IMR-90 (cell line): ENCODE results near the gene ST3GAL3. TPM values are rescaled to one million over a fixed set of nuclear protein-coding genes. Genes with fewer than 3 reads are reported as not detected.

ENCODE experiments used
- ATAC-seq: fragments of 200-7000 bp; cut with Tn5 transposase; 2 replicates; pipeline ENCODE4 v1.9.1; 2020; ENCODE audit warnings: low read depth, mild to moderate bottlenecking, moderate library complexity
- BruUV-seq: library from RNA; stranded (reverse); fragments of 400-500 nt; replicated peaks from 2 replicates; lab custom pipeline; 2021; lab: Mats Ljungman, UMichigan
- CTCF ChIA-PET: fragments of 300-600 bp; formaldehyde crosslinking; extraction: SDS; loops from one replicate; lab custom pipeline; 2021; ENCODE audit warnings: antibody characterized with exemption; lab: Yijun Ruan, JAX
- POLR2A ChIA-PET: fragments of 300-600 bp; sonication (Branson Sonifier 250); formaldehyde crosslinking; loops from one replicate; lab custom pipeline; 2022; ENCODE audit warnings: antibody characterized with exemption; ENCODE audit not compliant: unreplicated experiment; lab: Charles Lee
- DNase-seq: peaks from one replicate; pipeline ENCODE4 v3.0.0; 2013
- H2AFZ ChIP-seq: replicated peaks from 2 replicates; pipeline ENCODE3; 2013; ENCODE audit warnings: low read length, mild to moderate bottlenecking; ENCODE audit not compliant: poor library complexity
- H2AK5ac ChIP-seq: 2 replicates; pipeline ENCODE4 v1.6.1; 2013; ENCODE audit warnings: low read depth, low read length, inconsistent platforms
- H2AK9ac ChIP-seq: replicated peaks from 2 replicates; pipeline ENCODE3; 2013; ENCODE audit warnings: mild to moderate bottlenecking, low read depth, low read length, moderate library complexity; ENCODE audit not compliant: poor library complexity
- H2BK120ac ChIP-seq: 2 replicates; pipeline ENCODE4 v1.6.1; 2013; ENCODE audit warnings: low read depth, low read length, inconsistent platforms
- H2BK15ac ChIP-seq: 3 replicates; pipeline ENCODE4 v1.6.1; 2013; ENCODE audit warnings: low read depth, low read length, inconsistent platforms
- H2BK20ac ChIP-seq: 2 replicates; pipeline ENCODE4 v1.6.1; 2013; ENCODE audit warnings: low read depth, mild to moderate bottlenecking, inconsistent platforms, low read length, moderate library complexity
- H2BK5ac ChIP-seq: 2 replicates; pipeline ENCODE4 v1.6.1; 2013; ENCODE audit warnings: mild to moderate bottlenecking, low read depth, low read length, inconsistent platforms; ENCODE audit not compliant: poor library complexity, severe bottlenecking
- H3K14ac ChIP-seq: replicated peaks from 2 replicates; pipeline ENCODE4 v1.6.1; 2013; ENCODE audit warnings: low read depth, low read length, inconsistent platforms
- H3K18ac ChIP-seq: 2 replicates; pipeline ENCODE4 v1.6.1; 2013; ENCODE audit warnings: low read depth, low read length, control low read depth
- H3K23ac ChIP-seq: 2 replicates; pipeline ENCODE4 v1.6.1; 2013; ENCODE audit warnings: low read depth, low read length, inconsistent platforms
- H3K27ac ChIP-seq: 2 replicates; pipeline ENCODE4 v1.5.1; 2013; ENCODE audit warnings: mild to moderate bottlenecking, control low read depth, low read length; ENCODE audit not compliant: insufficient read depth
- H3K27me3 ChIP-seq: 2 replicates; pipeline ENCODE4 v1.6.1; 2013; ENCODE audit warnings: low read length; ENCODE audit not compliant: control insufficient read depth, insufficient read depth
- H3K36me3 ChIP-seq: 2 replicates; pipeline ENCODE4 v1.6.1; 2013; ENCODE audit warnings: low read length, mixed read lengths; ENCODE audit not compliant: control insufficient read depth, insufficient read depth
- H3K4ac ChIP-seq: 2 replicates; pipeline ENCODE4 v1.6.1; 2013; ENCODE audit warnings: low read depth, low read length, inconsistent platforms
- H3K4me1 ChIP-seq: 2 replicates; pipeline ENCODE4 v1.6.1; 2013; ENCODE audit warnings: low read length, mixed read lengths; ENCODE audit not compliant: control insufficient read depth, insufficient read depth
- H3K4me2 ChIP-seq: 2 replicates; pipeline ENCODE4 v1.6.1; 2013; ENCODE audit warnings: low read depth, mild to moderate bottlenecking, control low read depth, low read length, moderate library complexity
- H3K4me3 ChIP-seq: 2 replicates; pipeline ENCODE4 v1.5.1; 2013; ENCODE audit warnings: low read depth, mild to moderate bottlenecking, control low read depth, low read length, moderate library complexity; ENCODE audit not compliant: insufficient read depth
- H3K56ac ChIP-seq: 2 replicates; pipeline ENCODE4 v1.6.1; 2013; ENCODE audit warnings: low read length, inconsistent platforms; ENCODE audit not compliant: insufficient read depth; ENCODE audit errors: extremely low read depth
- H3K79me1 ChIP-seq, 2 experiments: 2 replicates each; pipeline ENCODE4 v1.6.1; 2013; ENCODE audit warnings: low read length in 2 of 2, inconsistent platforms in 1 of 2, low read depth in 1 of 2
- H3K9ac ChIP-seq: 2 replicates; pipeline ENCODE4 v1.6.1; 2013; ENCODE audit warnings: low read depth, low read length, control low read depth
- H3K9me1 ChIP-seq: 2 replicates; pipeline ENCODE4 v1.6.1; 2013; ENCODE audit warnings: low read length, inconsistent platforms; ENCODE audit not compliant: insufficient read depth
- H3K9me3 ChIP-seq: 2 replicates; pipeline ENCODE4 v1.6.1; 2013; ENCODE audit warnings: low read length; ENCODE audit not compliant: control insufficient read depth, insufficient read depth
- H4K20me1 ChIP-seq: 2 replicates; pipeline ENCODE4 v1.6.1; 2013; ENCODE audit warnings: low read length, inconsistent platforms; ENCODE audit not compliant: insufficient read depth
- H4K5ac ChIP-seq: 2 replicates; pipeline ENCODE4 v1.6.1; 2013; ENCODE audit warnings: mild to moderate bottlenecking, low read depth, low read length, control low read depth
- H4K8ac ChIP-seq, 2 experiments: 2 replicates each; pipeline ENCODE4 v1.6.1; 2013; ENCODE audit warnings: low read depth in 2 of 2, low read length in 2 of 2, control low read depth in 1 of 2, inconsistent platforms in 1 of 2
- H4K91ac ChIP-seq: 2 replicates; pipeline ENCODE4 v1.6.1; 2013; ENCODE audit warnings: low read depth, low read length, inconsistent platforms; ENCODE audit not compliant: insufficient read depth
- CEBPB ChIP-seq: IDR thresholded peaks from 2 replicates; pipeline ENCODE4 v1.6.1; 2012; ENCODE audit warnings: low read depth, low read length, improper control_type of control experiment
- CHD1 ChIP-seq: IDR thresholded peaks from 2 replicates; pipeline ENCODE4 v1.6.1; 2012; ENCODE audit warnings: low read depth, low read length, improper control_type of control experiment
- CTCF ChIP-seq: conservative IDR thresholded peaks from 2 replicates; pipeline ENCODE4 v1.5.1; 2012; ENCODE audit warnings: mild to moderate bottlenecking, low read depth, low read length, improper control_type of control experiment
- ELK1 ChIP-seq: fragments of 150-350 bp; IDR thresholded peaks from 2 replicates; pipeline ENCODE4 v1.6.1; 2016; ENCODE audit warnings: low read depth, mild to moderate bottlenecking, low read length, moderate library complexity, borderline replicate concordance
- FOS ChIP-seq: fragments of 150-350 bp; IDR thresholded peaks from 2 replicates; pipeline ENCODE4 v1.6.1; 2016; ENCODE audit warnings: low read depth, low read length
- MAFK ChIP-seq: IDR thresholded peaks from 2 replicates; pipeline ENCODE4 v1.6.1; 2012; ENCODE audit warnings: low read depth, low read length, improper control_type of control experiment
- MAZ ChIP-seq: IDR thresholded peaks from 2 replicates; pipeline ENCODE4 v1.6.1; 2012; ENCODE audit warnings: low read depth, mild to moderate bottlenecking, low read length, improper control_type of control experiment, moderate library complexity, borderline replicate concordance
- MXI1 ChIP-seq: IDR thresholded peaks from 2 replicates; pipeline ENCODE4 v1.6.1; 2012; ENCODE audit warnings: low read depth, mild to moderate bottlenecking, low read length, moderate library complexity, borderline replicate concordance
- NFE2L2 ChIP-seq: fragments of 150-350 bp; IDR thresholded peaks from 2 replicates; pipeline ENCODE4 v1.6.1; 2016; ENCODE audit warnings: low read depth, mild to moderate bottlenecking, low read length
- POLR2A ChIP-seq: IDR thresholded peaks from 2 replicates; pipeline ENCODE4 v1.6.1; 2012; ENCODE audit warnings: mild to moderate bottlenecking, low read depth, low read length
- RAD21 ChIP-seq: IDR thresholded peaks from 2 replicates; pipeline ENCODE4 v1.6.1; 2012; ENCODE audit warnings: low read length, improper control_type of control experiment
- RCOR1 ChIP-seq: IDR thresholded peaks from 2 replicates; pipeline ENCODE4 v1.6.1; 2012; ENCODE audit warnings: mild to moderate bottlenecking, low read length, improper control_type of control experiment; ENCODE audit not compliant: insufficient replicate concordance
- RFX5 ChIP-seq: IDR thresholded peaks from 2 replicates; pipeline ENCODE4 v1.8.0; 2012; ENCODE audit warnings: low read depth, mild to moderate bottlenecking, low read length, moderate library complexity
- SMC3 ChIP-seq: fragments of 150-350 bp; IDR thresholded peaks from 2 replicates; pipeline ENCODE4 v1.6.1; 2016; ENCODE audit warnings: low read depth, mild to moderate bottlenecking, antibody characterized with exemption, low read length, moderate library complexity
- USF2 ChIP-seq: fragments of 150-350 bp; IDR thresholded peaks from 2 replicates; pipeline ENCODE4 v1.6.1; 2017; ENCODE audit warnings: mild to moderate bottlenecking, antibody characterized with exemption, low read length, low read depth
- WGBS, 2 experiments: methylation state at CpG; one replicate each; pipeline versions ENCODE4 v1.1.5 to v1.1.7; 2013; ENCODE audit warnings: missing lambda C conversion rate in 2 of 2; ENCODE audit not compliant: insufficient read length in 1 of 2; ENCODE audit errors: extremely low coverage in 2 of 2; 5-methylcytosine and 5-hydroxymethylcytosine counted together
- dilution Hi-C: fragments of 300-500 bp; cut with HindIII; formaldehyde crosslinking; loops from one replicate; pipeline ENCODE4 v1.14.3; 2018; ENCODE audit warnings: low sequenced_read_pairs; ENCODE audit not compliant: unreplicated experiment
- in situ Hi-C: fragments of 300-500 bp; cut with MboI; formaldehyde crosslinking; loops from 3 replicates; pipeline ENCODE4 v1.14.3; 2019; ENCODE audit warnings: low sequenced_read_pairs, inconsistent platforms, mixed read lengths
- intact Hi-C: fragments of 100-400 bp; cut with micrococcal nuclease; formaldehyde crosslinking; loops from 2 replicates; pipeline ENCODE4 v1.10.0; 2022
- polyA plus RNA-seq, 3 experiments: library from polyadenylated mRNA; depleted of rRNA; stranded (reverse); fragments of >200 nt; gene quantifications; 2 replicates each; pipeline ENCODE4 v1.2.3, GENCODE V29; 2012; ENCODE audit warnings: low replicate concordance in 1 of 3
- total RNA-seq: library from RNA; depleted of rRNA; stranded (reverse); fragments of >200 nt; gene quantifications from 2 replicates; pipeline ENCODE4 v1.2.3, GENCODE V29; 2012

The ST3GAL3 gene
- total and polyA plus RNA-seq, 2 of the 4 experiments (the other 2 are of a cell fraction), result 12.0 to 14.8 TPM

- peaks cover 2% of the 10 kb centered on the region; the same call in 1 of the 2 replicates for H3K4me1 ChIP-seq
- DNase-seq, result peak; percentile 93
- peaks cover 10 to 22% of the 10 kb centered on the region in 2 experiments; a peak in 3 of 4 replicates for H3K79me1 ChIP-seq
- peak overlapping the region; percentile 28 for H2AK9ac ChIP-seq
- no peak overlapping the region for H2BK5ac ChIP-seq
- WGBS, 2 experiments, result 0% methylated on average over 1 of the region's 3 CpGs; no CpG with 5 or more reads in 1 of the 2 experiments
- intact Hi-C loops, result no loop called here
- no peaks in the 10 kb centered on the region; the same call in 1 of the 2 replicates for H3K36me3 ChIP-seq
- no peak overlapping the region for H2BK15ac ChIP-seq
- peaks cover 3% of the 10 kb centered on the region; the same call in 1 of the 2 replicates for H3K9me3 ChIP-seq
- no peak overlapping the region; the same call in 1 of the 2 replicates for H2BK20ac ChIP-seq
- CTCF ChIA-PET, result no interaction called here
- no peak overlapping the region for H4K5ac ChIP-seq
- H3K9ac ChIP-seq, result no peak overlapping the region
- H3K27me3 ChIP-seq, result no peaks in the 10 kb centered on the region
- H4K20me1 ChIP-seq, result peaks cover 3% of the 10 kb centered on the region; the same call in 1 of the 2 replicates
- peak overlapping the region in 1 of 2 experiments; percentile 67; a peak in 2 of 4 replicates for H4K8ac ChIP-seq
- H2AK5ac ChIP-seq, result no peak overlapping the region; the same call in 1 of the 2 replicates
- peak overlapping the region; percentile 77 for H3K4me2 ChIP-seq
- peak overlapping the region; percentile 7; the same call in 1 of the 2 replicates for H3K4me3 ChIP-seq
- H3K18ac ChIP-seq, result no peak overlapping the region
- no TSS peak for BruUV-seq
- H3K4ac ChIP-seq, result peak overlapping the region; percentile 65
- no peak overlapping the region for H3K14ac ChIP-seq
- peaks cover 3% of the 10 kb centered on the region for H3K9me1 ChIP-seq
- POLR2A ChIA-PET, result no interaction called here
- H3K56ac ChIP-seq, result no peak overlapping the region
- no peak overlapping the region for H3K23ac ChIP-seq
- H3K27ac ChIP-seq, result peak overlapping the region; percentile 44; the same call in 1 of the 2 replicates
- peak overlapping the region; percentile 36 for H2AFZ ChIP-seq
- peak; percentile 96 for ATAC-seq
- dilution Hi-C loops, result no loop called here
- no peak overlapping the region for H4K91ac ChIP-seq
- in situ Hi-C loops, result no loop called here
- H2BK120ac ChIP-seq, result peak overlapping the region; percentile 57; the same call in 1 of the 2 replicates
- TF ChIP-seq RFX5 (no peak), CTCF (no peak), ELK1 (no peak), POLR2A (no peak), RAD21 (no peak), SMC3 (no peak), USF2 (no peak), RCOR1 (no peak), FOS (peak; percentile 97), MAZ (no peak), MAFK (no peak), MXI1 (no peak), CHD1 (no peak), NFE2L2 (no peak), CEBPB (peak; percentile 43; the same call in 1 of the 2 replicates)
Observed at GRCh38 chr1:43822040-43822690, 114.8 kb downstream of the ST3GAL3 start.
